Naive thymus-derived CD4-positive, alpha-beta T cell (primary cell): ENCODE data around the gene MLXIP. TPM values are rescaled to one million over a fixed set of nuclear protein-coding genes. Genes with fewer than 3 reads are reported as not detected.

Experiments
- ATAC-seq: fragments of 150-1000 bp; cut with Tn5 transposase; 2 replicates; pipeline ENCODE4 v1.10.0; 2021; ENCODE audit warnings: mild to moderate bottlenecking, moderate library complexity
- CTCF ChIA-PET: fragments of 350-600 bp; sonication (Branson Sonifier 250); formaldehyde crosslinking; loops from one replicate; lab custom pipeline; 2021; ENCODE audit warnings: antibody characterized with exemption; lab: Charles Lee
- POLR2A ChIA-PET: fragments of 350-600 bp; sonication (Branson Sonifier 250); formaldehyde crosslinking; loops from one replicate; lab custom pipeline; 2021; ENCODE audit warnings: antibody characterized with exemption, inconsistent platforms; lab: Charles Lee
- DNase-seq, 9 donors: peaks; one replicate each; pipeline versions ENCODE4 v3.0.0 to v3.0.0-alpha.2; 2020 to 2022; ENCODE audit warnings: mixed read lengths in 1 of 9
- H3K27ac ChIP-seq: one replicate; pipeline ENCODE4 v1.7.0; 2013; ENCODE audit warnings: mild to moderate bottlenecking, low read depth, low read length, moderate library complexity
- H3K27me3 ChIP-seq, 2 donors: one replicate each; pipeline ENCODE4 v1.7.0; 2013; ENCODE audit warnings: low read length in 2 of 2, mild to moderate bottlenecking in 2 of 2, moderate library complexity in 2 of 2; ENCODE audit not compliant: control insufficient read depth in 2 of 2, insufficient read depth in 2 of 2
- H3K36me3 ChIP-seq, 3 experiments: 1 replicate in 2 of 3; 2 replicates in 1 of 3; pipeline ENCODE4 v1.7.0; 2013; ENCODE audit warnings: low read length in 3 of 3, mild to moderate bottlenecking in 3 of 3, moderate library complexity in 1 of 3; ENCODE audit not compliant: insufficient read depth in 3 of 3, control insufficient read depth in 2 of 3
- H3K4me1 ChIP-seq, 2 donors: one replicate each; pipeline ENCODE4 v1.7.0; 2013; ENCODE audit warnings: low read length in 2 of 2, mild to moderate bottlenecking in 2 of 2, moderate library complexity in 1 of 2; ENCODE audit not compliant: control insufficient read depth in 2 of 2, insufficient read depth in 2 of 2
- H3K4me3 ChIP-seq: 2 replicates; pipeline ENCODE4 v1.7.0; 2013; ENCODE audit warnings: mild to moderate bottlenecking, low read length
- H3K9me3 ChIP-seq, 3 experiments: 1 replicate in 2 of 3; 2 replicates in 1 of 3; pipeline ENCODE4 v1.7.0; 2013; ENCODE audit warnings: low read length in 3 of 3; ENCODE audit not compliant: control insufficient read depth in 2 of 3
- H3K27ac Mint-ChIP-seq, 9 donors: one replicate each; pipeline ENCODE4 v1.8.0; 2020 to 2022; ENCODE audit warnings: mixed read lengths in 9 of 9, mild to moderate bottlenecking in 8 of 9, moderate library complexity in 5 of 9, inconsistent platforms in 2 of 9
- H3K27me3 Mint-ChIP-seq, 5 donors: one replicate each; pipeline ENCODE4 v1.8.0; 2021 to 2022; ENCODE audit warnings: mixed read lengths in 5 of 5, mild to moderate bottlenecking in 1 of 5
- H3K36me3 Mint-ChIP-seq, 5 donors: one replicate each; pipeline ENCODE4 v1.8.0; 2020 to 2022; ENCODE audit warnings: mixed read lengths in 5 of 5, mild to moderate bottlenecking in 3 of 5, inconsistent platforms in 1 of 5
- H3K4me1 Mint-ChIP-seq, 7 donors: one replicate each; pipeline ENCODE4 v1.8.0; 2020 to 2022; ENCODE audit warnings: mixed read lengths in 7 of 7, mild to moderate bottlenecking in 3 of 7, inconsistent platforms in 1 of 7
- H3K4me3 Mint-ChIP-seq, 10 donors: one replicate each; pipeline ENCODE4 v1.8.0; 2020 to 2022; ENCODE audit warnings: mild to moderate bottlenecking in 10 of 10, mixed read lengths in 10 of 10, moderate library complexity in 6 of 10, inconsistent platforms in 2 of 10
- H3K9me3 Mint-ChIP-seq, 11 donors: one replicate each; pipeline ENCODE4 v1.8.0; 2020 to 2022; ENCODE audit warnings: mixed read lengths in 11 of 11, mild to moderate bottlenecking in 4 of 11, inconsistent platforms in 1 of 11, moderate library complexity in 1 of 11
- intact Hi-C, 2 donors: fragments of 100-400 bp; cut with micrococcal nuclease; formaldehyde crosslinking; loops; one replicate each; pipeline ENCODE4 v1.15.1; 2023
- polyA plus RNA-seq, 2 donors: library from polyadenylated mRNA; unstranded; fragments of 300-500 nt; fragmentation: Illumina TruSeq; gene quantifications; one replicate each; pipeline ENCODE4 v1.2.3, GENCODE V29; 2021
- total RNA-seq, 6 experiments: library from RNA in 5 of 6; stranded (reverse) in 5 of 6; gene quantifications; 1 replicate in 5 of 6; 2 replicates in 1 of 6; pipeline ENCODE4 v1.2.3 and lab custom pipeline; 2021 to 2026

MLXIP gene
- total and polyA plus RNA-seq, 7 experiments from 2014 or later: 17.4 to 123 (median 100) TPM

DNA sequence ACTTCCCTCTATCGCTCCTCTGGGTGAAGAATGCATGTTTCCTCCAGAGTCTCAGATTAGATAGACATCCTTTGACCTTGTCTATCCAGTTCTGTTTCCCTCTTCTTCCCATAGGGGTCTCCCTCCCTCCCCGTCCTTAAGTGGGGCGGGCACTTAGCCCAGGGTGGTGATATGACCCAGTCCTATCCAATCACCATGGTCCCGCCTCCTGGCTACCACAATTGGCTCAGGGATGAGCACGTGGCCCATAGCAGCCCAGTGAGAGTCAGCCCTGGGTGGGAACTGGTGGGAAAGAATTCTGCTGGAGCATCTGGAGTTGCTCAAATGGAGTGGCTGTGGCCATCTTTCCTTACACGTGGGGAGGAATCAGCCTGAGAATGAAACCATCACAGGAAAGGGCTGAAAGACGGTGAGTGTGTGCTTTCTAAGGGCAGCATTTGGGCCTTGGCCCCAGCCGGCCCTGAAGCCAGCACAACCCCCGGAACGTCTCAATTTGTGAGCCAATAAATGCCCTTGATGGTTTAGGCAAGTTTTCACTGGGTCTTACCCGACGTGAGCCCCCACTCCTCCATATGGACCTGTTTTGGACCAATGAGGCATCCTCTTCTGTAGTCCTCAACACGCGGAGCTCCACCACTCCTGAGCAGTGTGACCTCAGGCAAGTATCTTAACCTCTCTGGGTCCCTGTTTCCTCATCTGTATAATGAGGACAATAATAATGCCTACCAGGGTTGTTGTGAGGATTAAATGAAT, 14.4 kb upstream of the MLXIP start:
- ATAC-seq: peak; percentile 80
- DNase-seq: peak in 4 of 9 donors; percentile 13 to 37 (median 29)
- peaks cover 19 to 29% (median 24%) of the 10 kb centered on the region in 7 donors for H3K4me1 Mint-ChIP-seq
- Histone ChIP-seq H3K27ac (no peak overlapping the region), H3K27me3 (no peaks in the 10 kb centered on the region), H3K36me3 (peaks cover 0 to 4% (median 0%) of the 10 kb centered on the region in 3 experiments), H3K4me1 (peaks cover 11 to 12% of the 10 kb centered on the region in 2 donors), H3K4me3 (no peak overlapping the region), H3K9me3 (no peaks in the 10 kb centered on the region)
- peaks cover 0 to 6% (median 0%) of the 10 kb centered on the region in 5 donors for H3K36me3 Mint-ChIP-seq
- intact Hi-C loops: no loop called here
- H3K27me3 Mint-ChIP-seq: peaks cover 0 to 1% (median 0%) of the 10 kb centered on the region in 5 donors
- no peaks in the 10 kb centered on the region for H3K9me3 Mint-ChIP-seq
- ChIA-PET POLR2A (interaction anchor here (1.3 kb wide), 1 partner anchor 12 kb away, joined by 3 read pairs; no protein-coding TSS in a partner anchor), CTCF (interaction anchor here (0.5 to 3.6 kb wide), 2 partner anchors 10 to 62 kb away, joined by 3 to 11 read pairs; no protein-coding TSS in a partner anchor)
- no peak overlapping the region for H3K4me3 Mint-ChIP-seq
- peak overlapping the region in 2 of 9 donors; percentile 18 to 83 for H3K27ac Mint-ChIP-seq

DNA sequence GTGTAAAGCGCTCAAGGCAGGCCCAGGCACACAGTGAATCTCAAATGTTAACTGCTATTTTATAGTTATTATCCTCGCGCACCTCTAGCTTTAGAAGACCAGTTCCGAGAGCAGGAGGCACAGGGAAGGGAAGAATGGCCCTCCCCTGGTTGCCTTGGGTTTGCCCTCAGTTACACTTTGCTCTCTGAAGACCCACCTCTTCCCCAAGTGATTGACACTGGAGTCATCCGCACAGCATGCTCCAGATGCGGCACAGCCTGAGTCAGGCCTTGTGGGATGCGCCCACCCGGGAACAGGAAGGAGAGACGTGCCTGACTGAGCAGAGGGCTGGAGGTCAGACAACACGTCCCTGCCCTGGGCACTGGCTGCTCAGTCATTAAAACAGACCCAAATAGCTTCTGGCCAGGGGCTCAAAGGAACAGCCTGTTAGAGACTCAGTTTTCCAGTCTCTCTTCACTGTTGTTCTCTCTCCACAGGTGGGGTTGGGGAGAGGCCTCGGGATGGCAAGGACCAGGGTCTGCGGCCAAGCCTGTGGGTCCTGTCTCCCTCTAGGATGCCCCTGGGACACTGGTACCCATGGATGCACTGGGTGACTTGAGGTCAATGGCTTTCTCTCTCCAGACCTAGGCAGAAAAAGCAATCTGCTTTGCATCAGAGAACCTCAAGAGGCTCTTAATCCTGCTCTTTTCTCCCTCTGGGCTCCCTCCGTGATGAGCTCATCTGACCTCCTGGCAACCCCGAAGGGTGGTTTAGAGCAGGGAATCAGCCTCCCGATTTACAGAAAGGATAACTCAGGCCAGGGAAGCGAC, 13.6 kb upstream of the MLXIP start:
- DNase-seq: no peak
- Mint-ChIP-seq H3K27ac (peak overlapping the region in 2 of 9 donors; percentile 2 to 26), H3K4me3 (no peak overlapping the region), H3K9me3 (peaks cover 0 to 2% (median 0%) of the 10 kb centered on the region in 11 donors), H3K36me3 (peaks cover 0 to 6% (median 0%) of the 10 kb centered on the region in 5 donors), H3K4me1 (peaks cover 19 to 29% (median 24%) of the 10 kb centered on the region in 7 donors), H3K27me3 (peaks cover 0 to 1% (median 0%) of the 10 kb centered on the region in 5 donors)
- ChIA-PET CTCF (interaction anchor here (0.5 to 3.6 kb wide), 2 partner anchors 10 to 61 kb away, joined by 3 to 11 read pairs; no protein-coding TSS in a partner anchor), POLR2A (interaction anchor here (1.4 kb wide), 1 partner anchor 13 kb away, joined by 4 read pairs; no protein-coding TSS in a partner anchor)
- ATAC-seq: no peak
- H3K27ac ChIP-seq: no peak overlapping the region
- H3K4me3 ChIP-seq: no peak overlapping the region
- no peaks in the 10 kb centered on the region for H3K27me3 ChIP-seq
- peaks cover 11 to 12% of the 10 kb centered on the region in 2 donors for H3K4me1 ChIP-seq
- H3K9me3 ChIP-seq: no peaks in the 10 kb centered on the region
- H3K36me3 ChIP-seq: no peaks in the 10 kb centered on the region
- intact Hi-C loops: loop anchor here in 1 of 2 donors (5.0 kb wide), 1 partner anchor 37 kb away; no protein-coding TSS in a partner anchor

DNA sequence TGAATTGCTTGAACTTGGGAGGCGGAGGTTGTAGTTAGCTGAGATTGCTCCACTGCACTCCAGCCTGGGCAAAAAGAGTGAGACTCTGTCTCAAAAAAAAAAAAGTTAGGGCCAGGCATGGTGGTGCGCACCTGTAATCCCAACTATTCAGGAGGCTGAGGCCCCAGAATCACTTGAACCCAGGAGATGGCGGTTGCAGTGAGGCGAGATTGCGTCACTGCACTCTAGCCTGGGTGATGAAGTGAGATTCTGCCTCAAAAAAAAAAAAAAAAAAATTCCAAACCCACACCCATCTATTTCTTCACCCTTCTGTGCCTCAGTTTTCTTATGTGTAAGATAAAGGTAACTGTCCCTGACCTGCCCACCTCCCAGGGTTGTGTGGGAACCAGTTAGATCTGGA, 11.0 kb upstream of the MLXIP start:
- H3K27me3 ChIP-seq: no peaks in the 10 kb centered on the region
- Mint-ChIP-seq H3K36me3 (peaks cover 0 to 3% (median 0%) of the 10 kb centered on the region in 5 donors), H3K9me3 (peaks cover 0 to 2% (median 0%) of the 10 kb centered on the region in 11 donors), H3K27ac (peak overlapping the region in 7 of 9 donors; percentile 12 to 86 (median 51)), H3K27me3 (peaks cover 0 to 1% (median 0%) of the 10 kb centered on the region in 5 donors), H3K4me3 (peak overlapping the region; percentile 64 to 83 (median 76)), H3K4me1 (peaks cover 19 to 29% (median 24%) of the 10 kb centered on the region in 7 donors)
- no peaks in the 10 kb centered on the region for H3K9me3 ChIP-seq
- DNase-seq: no peak
- no peaks in the 10 kb centered on the region for H3K36me3 ChIP-seq
- H3K4me1 ChIP-seq: peaks cover 11% of the 10 kb centered on the region in 2 donors
- ATAC-seq: no peak
- H3K4me3 ChIP-seq: peak overlapping the region; percentile 27
- ChIA-PET POLR2A (interaction anchor here (0.6 to 1.5 kb wide), 4 partner anchors 11 to 198 kb away, joined by 3 to 4 read pairs (median 4); partner anchors contain the start of gene MLXIP), CTCF (interaction anchor here (0.6 to 1.6 kb wide), 7 partner anchors 12 to 1735 kb away, joined by 3 to 5 read pairs (median 4); no protein-coding TSS in a partner anchor)
- H3K27ac ChIP-seq: no peak overlapping the region
- intact Hi-C loops: loop anchor here in 1 of 2 donors (5.0 kb wide), 1 partner anchor 35 kb away; no protein-coding TSS in a partner anchor

GRCh38 chr12:122067966-122068365, 10.6 kb upstream of the MLXIP start:
- DNase-seq (peak in 2 of 9 donors; percentile 43), ATAC-seq (peak; percentile 45)
- peak overlapping the region; percentile 12 to 86 (median 51) for H3K27ac Mint-ChIP-seq
- Histone ChIP-seq H3K36me3 (no peaks in the 10 kb centered on the region), H3K27ac (no peak overlapping the region), H3K4me1 (peaks cover 7 to 11% of the 10 kb centered on the region in 2 donors), H3K27me3 (no peaks in the 10 kb centered on the region), H3K4me3 (peak overlapping the region; percentile 27), H3K9me3 (no peaks in the 10 kb centered on the region)
- POLR2A ChIA-PET: interaction anchor here (0.6 to 1.5 kb wide), 3 partner anchors 10 to 39 kb away, joined by 3 to 4 read pairs (median 4); partner anchors contain the start of gene MLXIP
- H3K4me1 Mint-ChIP-seq: peaks cover 17 to 26% (median 22%) of the 10 kb centered on the region in 7 donors
- H3K4me3 Mint-ChIP-seq: peak overlapping the region; percentile 64 to 83 (median 76)
- CTCF ChIA-PET: interaction anchor here (1.1 to 1.6 kb wide), 5 partner anchors 12 to 144 kb away, joined by 3 to 5 read pairs (median 4); no protein-coding TSS in a partner anchor
- peaks cover 0 to 2% (median 0%) of the 10 kb centered on the region in 11 donors for H3K9me3 Mint-ChIP-seq
- intact Hi-C loops: loop anchor here in 1 of 2 donors (1.0 to 5.0 kb wide), 2 partner anchors 10 to 34 kb away; partner anchors contain the start of gene MLXIP
- peaks cover 0 to 4% (median 0%) of the 10 kb centered on the region in 5 donors for H3K27me3 Mint-ChIP-seq
- peaks cover 0 to 3% (median 0%) of the 10 kb centered on the region in 5 donors for H3K36me3 Mint-ChIP-seq

DNA sequence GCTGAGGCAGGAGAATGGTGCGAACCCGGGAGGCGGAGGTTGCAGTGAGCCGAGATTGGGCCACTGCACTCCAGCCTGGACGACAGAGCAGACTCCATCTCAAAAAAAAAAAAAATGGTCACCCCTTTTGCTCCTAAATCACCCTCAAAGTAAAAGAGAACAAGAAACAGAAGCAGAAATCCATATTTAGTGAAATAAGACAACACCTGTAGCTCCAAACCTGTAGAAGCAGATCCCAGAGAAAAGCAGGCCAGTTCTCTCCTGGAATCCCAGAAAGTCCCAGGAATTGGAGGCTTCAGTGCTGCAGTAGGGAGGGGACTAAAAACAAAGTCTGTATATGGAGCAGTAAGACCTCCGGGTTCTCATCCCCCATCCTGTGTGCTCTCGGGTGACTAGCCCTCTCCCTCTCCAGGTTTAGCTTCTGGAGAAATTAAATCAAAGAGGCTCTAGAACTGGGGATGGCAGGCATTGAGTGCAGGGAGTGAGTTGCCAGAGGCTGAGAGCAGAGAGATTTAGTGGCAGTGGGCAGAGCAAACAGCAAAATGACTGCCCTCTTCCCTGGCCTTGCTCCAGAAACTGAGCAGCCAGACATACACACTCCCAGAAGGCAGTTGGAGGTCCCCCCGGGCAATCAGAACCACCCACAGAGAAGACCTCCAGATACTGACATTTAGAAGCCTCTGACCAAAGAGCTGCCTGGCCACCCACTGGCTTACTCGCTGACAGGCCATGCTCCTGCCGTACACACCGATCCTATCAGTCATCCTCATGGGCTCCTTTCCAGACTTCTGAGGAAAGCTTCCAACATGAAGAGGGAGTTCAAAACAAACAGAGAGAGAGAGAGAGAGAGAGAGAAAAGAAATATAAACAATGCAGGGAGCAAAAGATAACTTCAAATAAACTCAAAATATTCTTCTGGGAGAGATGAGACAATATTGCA, 6.3 kb upstream of the MLXIP start:
- Histone ChIP-seq H3K36me3 (no peaks in the 10 kb centered on the region), H3K4me1 (peaks cover 7 to 11% of the 10 kb centered on the region in 2 donors), H3K27me3 (no peaks in the 10 kb centered on the region), H3K9me3 (no peaks in the 10 kb centered on the region), H3K27ac (no peak overlapping the region), H3K4me3 (no peak overlapping the region)
- ATAC-seq: no peak
- intact Hi-C loops: no loop called here
- H3K27me3 Mint-ChIP-seq: peaks cover 0 to 4% (median 0%) of the 10 kb centered on the region in 5 donors
- CTCF ChIA-PET: interaction anchor here (0.7 to 0.8 kb wide), 2 partner anchors 18 to 51 kb away, joined by 3 read pairs; no protein-coding TSS in a partner anchor
- no peak for DNase-seq
- POLR2A ChIA-PET: interaction anchor here (0.6 to 1.4 kb wide), 5 partner anchors 8 to 1761 kb away, joined by 3 to 7 read pairs (median 3); no protein-coding TSS in a partner anchor
- H3K36me3 Mint-ChIP-seq: no peaks in the 10 kb centered on the region
- H3K4me1 Mint-ChIP-seq: peaks cover 9 to 18% (median 12%) of the 10 kb centered on the region in 7 donors
- peaks cover 0 to 2% (median 0%) of the 10 kb centered on the region in 11 donors for H3K9me3 Mint-ChIP-seq
- H3K4me3 Mint-ChIP-seq: no peak overlapping the region
- H3K27ac Mint-ChIP-seq: no peak overlapping the region
